Measurements from ENCODE around the gene EFCAB6.

DNA sequence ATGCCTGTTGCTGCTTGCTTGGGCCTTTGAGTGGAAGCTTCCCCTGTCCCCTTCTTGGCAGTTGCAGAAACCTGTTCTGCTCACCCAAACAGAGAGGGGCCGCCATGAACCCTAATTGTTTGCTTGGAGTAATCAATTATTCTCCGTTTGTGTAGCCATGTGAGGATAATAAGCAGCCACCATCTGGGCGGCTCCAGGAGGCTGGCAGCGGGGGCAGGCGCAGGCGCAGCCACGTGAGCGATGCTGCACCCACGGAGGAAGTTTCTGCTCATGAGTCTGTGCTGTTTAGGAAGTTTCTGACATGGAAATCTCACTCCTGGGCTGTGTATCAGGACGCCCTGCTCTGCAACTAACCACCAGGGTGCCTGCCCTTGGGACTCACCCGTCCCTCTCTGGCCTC is 310.2 kb downstream of the EFCAB6 start:
- no peak for TF ChIP-seq TAF1 (IDR thresholded peaks at IDR 0.05; ENCODE audit: borderline replicate concordance, low read depth, low read length)
- no peak for TF ChIP-seq POLR2A (IDR thresholded peaks at IDR 0.05; ENCODE audit: low read depth, low read length)
